ENCODE measurements around the gene NFKBIZ.

The NFKBIZ gene

GRCh38 chr3:101829874-101830273, 19.4 kb upstream of the NFKBIZ start:
- no peak for DNase-seq (ENCODE audit: low read depth in 2 of 2)
- no peak overlapping the region for H3K4me3 ChIP-seq (replicated peaks in 1 of 2; ENCODE audit: low read depth in 2 of 2, low read length in 2 of 2)
- TF ChIP-seq CTCF (IDR thresholded peaks at IDR 0.05; ENCODE audit: low read depth, low read length), result no peak

GRCh38 chr3:101833446-101833974, 15.8 kb upstream of the NFKBIZ start:
- H3K4me3 ChIP-seq (replicated peaks in 1 of 2; ENCODE audit: low read depth in 2 of 2, low read length in 2 of 2), result no peak overlapping the region
- no peak for TF ChIP-seq CTCF (IDR thresholded peaks at IDR 0.05; ENCODE audit: low read depth, low read length)
- DNase-seq (ENCODE audit: low read depth in 2 of 2), result no peak

GRCh38 chr3:101835676-101836075, 13.6 kb upstream of the NFKBIZ start:
- no peak overlapping the region for H3K4me3 ChIP-seq (replicated peaks in 1 of 2; ENCODE audit: low read depth in 2 of 2, low read length in 2 of 2)
- no peak for TF ChIP-seq CTCF (IDR thresholded peaks at IDR 0.05; ENCODE audit: low read depth, low read length)
- no peak for DNase-seq (ENCODE audit: low read depth in 2 of 2)

- DNase-seq (ENCODE audit: low read depth in 2 of 2), result no peak
- H3K4me3 ChIP-seq (replicated peaks in 1 of 2; ENCODE audit: low read depth in 2 of 2, low read length in 2 of 2), result no peak overlapping the region
- TF ChIP-seq CTCF (IDR thresholded peaks at IDR 0.05; ENCODE audit: low read depth, low read length), result no peak
Observed at GRCh38 chr3:101836160-101836559, 13.2 kb upstream of the NFKBIZ start.

GRCh38 chr3:101836652-101837598, 12.4 kb upstream of the NFKBIZ start:
- no peak for TF ChIP-seq CTCF (IDR thresholded peaks at IDR 0.05; ENCODE audit: low read depth, low read length)
- H3K4me3 ChIP-seq (replicated peaks in 1 of 2; ENCODE audit: low read depth in 2 of 2, low read length in 2 of 2), result no peak overlapping the region
- peak; percentile 85 to 87 for DNase-seq (ENCODE audit: low read depth in 2 of 2)

- DNase-seq (ENCODE audit: low read depth in 2 of 2), result no peak
- no peak overlapping the region for H3K4me3 ChIP-seq (replicated peaks in 1 of 2; ENCODE audit: low read depth in 2 of 2, low read length in 2 of 2)
- no peak for TF ChIP-seq CTCF (IDR thresholded peaks at IDR 0.05; ENCODE audit: low read depth, low read length)
Observed at GRCh38 chr3:101838691-101839090, 10.6 kb upstream of the NFKBIZ start.

All from cardiac fibroblast (primary cell).